Measurements from ENCODE around the gene ANO2.
A peak's percentile ranks its signal among the peaks of the same experiment; 100 is the strongest.
"Not testable (repeated sequence)": the region's sequence is repeated elsewhere in the genome, so short reads cannot be mapped to it uniquely, and the experiment has no call there.

Gene ANO2

DNA sequence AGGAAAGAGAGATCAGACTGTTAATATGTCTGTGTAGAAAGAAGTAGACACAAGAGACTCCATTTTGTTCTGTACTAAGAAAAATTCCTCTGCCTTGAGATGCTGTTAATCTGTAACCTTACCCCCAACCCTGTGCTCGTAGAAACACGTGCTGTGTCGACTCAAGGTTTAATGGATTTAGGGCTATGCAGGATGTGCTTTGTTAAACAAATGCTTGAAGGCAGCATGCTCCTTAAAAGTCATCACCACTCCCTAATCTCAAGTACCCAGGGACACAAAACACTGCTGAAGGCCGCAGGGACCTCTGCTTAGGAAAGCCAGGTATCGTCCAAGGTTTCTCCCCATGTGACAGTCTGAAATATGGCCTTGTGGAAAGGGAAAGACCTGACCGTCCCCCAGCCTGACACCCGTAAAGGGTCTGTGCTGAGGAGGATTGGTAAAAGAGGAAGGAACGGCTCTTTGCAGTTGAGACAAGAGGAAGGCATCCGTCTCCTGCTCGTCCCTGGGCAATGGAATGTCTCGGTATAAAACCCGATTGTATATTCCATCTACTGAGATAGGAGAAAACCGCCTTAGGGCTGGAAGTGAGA lies 407.9 kb downstream of the ANO2 start:
- not testable (repeated sequence) for DNase-seq (ENCODE audit: low spot score)

- no peak for DNase-seq (ENCODE audit: low spot score)
Observed at GRCh38 chr12:5535541-5535940, 409.5 kb downstream of the ANO2 start.

DNA sequence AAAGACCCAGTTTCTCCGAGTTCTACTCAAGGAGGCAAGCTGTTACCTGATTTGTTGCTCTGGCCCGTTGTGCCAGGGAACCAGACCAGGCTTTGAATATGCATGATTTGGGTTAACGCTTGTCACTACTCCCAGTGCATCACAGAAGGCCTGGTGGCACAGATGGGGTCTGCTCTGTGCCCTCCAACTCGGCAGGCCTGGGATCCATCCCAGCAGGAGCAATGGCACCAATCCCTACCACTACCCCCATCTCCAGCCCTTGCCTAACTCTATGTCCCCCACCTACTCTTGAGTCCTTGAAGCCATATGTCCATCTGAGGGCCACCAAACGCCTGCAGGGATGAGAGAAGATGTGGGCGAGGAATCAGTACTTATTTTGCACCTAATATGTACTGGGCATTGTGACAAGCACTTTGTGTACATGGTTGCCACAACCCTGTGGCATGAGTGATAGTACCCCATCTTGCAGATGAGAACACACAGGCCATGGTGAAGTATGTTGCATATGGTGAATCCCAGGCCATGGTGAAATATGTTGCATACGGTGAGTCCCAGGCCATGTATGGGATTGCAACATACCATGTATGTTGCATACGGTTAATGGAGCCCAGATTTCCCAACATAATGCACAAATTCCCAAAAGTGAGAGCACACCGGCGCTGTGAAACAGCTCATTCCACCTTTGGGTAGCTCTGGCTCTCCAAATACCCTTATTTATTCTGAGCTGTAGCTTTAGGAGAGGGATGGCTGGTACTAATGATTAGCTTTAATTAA lies 410.4 kb downstream of the ANO2 start:
- DNase-seq (ENCODE audit: low spot score): no peak

DNA sequence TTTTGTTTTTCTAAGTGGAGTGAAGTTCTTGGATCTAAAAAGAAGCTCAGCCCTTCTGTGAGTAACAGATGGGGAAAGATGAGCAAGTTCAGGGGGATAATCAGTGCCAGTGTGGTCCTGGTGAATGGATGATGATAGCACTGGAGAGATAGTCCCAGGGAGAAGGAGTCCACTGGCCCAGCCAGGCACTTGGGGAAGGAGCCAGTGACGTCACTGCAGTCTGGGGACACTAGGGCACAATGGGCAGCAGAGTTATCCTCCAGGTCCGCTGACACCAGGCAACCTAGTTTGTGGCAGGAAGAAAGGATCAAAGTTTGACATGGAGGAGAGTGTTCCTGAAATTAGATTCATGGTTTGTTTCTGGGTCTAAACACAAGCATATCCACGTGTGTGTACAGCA lies 411.7 kb downstream of the ANO2 start:
- no peak for DNase-seq (ENCODE audit: low spot score)

GRCh38 chr12:5525783-5526367 lies 419.2 kb downstream of the ANO2 start:
- no peak for DNase-seq (ENCODE audit: low spot score)

DNA sequence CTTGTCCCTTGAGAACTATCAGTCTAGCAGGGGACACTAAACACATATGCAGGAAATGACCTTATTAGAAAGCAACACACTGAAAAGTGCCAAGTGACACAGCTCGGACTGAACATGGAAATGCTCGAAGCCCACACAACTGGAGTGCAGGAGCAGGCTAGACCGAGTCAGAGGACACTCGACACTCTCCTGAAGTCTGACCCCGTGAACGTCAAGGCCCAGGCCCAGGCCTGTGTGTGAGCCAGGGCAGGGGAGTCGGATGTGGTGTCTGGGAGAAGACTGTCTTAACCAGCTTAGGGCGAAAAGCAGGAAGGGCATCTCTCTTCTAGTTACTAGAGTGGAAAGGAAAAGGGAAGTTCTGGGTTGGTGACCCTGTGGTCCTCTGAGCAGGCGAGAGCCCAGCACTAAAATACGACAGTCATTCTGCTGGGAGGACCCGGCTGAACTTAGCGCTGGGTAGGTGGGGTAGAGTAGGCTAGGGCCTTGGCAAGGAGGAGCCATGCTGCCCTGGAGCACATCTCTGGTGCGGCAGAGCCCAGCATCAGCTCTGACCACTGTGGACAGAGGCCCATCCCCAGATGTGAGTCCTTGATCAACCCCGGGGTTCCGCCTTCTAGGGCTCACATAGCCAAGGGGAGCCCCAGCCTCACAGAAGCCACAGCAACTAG lies 420.2 kb downstream of the ANO2 start:
- no peak for DNase-seq (ENCODE audit: low spot score)

- no peak for DNase-seq (ENCODE audit: low spot score)
Observed at GRCh38 chr12:5524116-5524768, 420.8 kb downstream of the ANO2 start.

DNA sequence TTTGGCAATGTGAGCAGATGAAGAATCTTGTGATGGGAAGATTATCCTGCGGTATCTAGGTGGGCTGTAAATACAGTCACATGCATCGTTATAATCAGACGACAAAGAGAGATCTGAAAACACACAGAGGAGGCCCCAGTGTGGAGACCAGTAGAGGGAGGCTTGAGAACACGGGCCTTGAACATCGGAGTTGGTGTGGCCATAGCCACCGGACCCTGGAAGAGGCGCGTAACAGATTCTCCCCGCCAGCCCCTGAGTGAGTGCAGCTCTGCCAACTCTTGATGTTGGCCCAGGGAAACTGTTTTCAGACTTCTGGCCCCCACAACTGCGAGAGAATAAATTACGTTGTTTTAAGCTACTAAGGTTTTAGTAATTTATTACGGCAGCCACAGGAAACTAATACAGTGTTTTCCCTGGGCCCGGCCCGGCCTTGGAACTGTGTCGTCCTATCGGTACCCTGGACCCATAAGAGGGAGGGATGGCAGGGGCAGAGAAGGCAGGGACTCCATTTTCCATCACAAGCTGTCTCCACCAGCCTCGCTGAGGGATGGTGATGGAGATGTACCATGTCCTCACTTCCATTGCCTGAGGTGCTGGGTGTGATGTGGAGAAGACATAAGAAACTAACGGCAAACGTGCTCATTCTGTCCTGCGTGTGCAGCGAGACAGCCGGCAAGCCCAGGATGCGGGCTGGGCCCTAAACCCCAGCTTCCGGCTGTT lies 421.5 kb downstream of the ANO2 start:
- DNase-seq (ENCODE audit: low spot score): no peak

DNA sequence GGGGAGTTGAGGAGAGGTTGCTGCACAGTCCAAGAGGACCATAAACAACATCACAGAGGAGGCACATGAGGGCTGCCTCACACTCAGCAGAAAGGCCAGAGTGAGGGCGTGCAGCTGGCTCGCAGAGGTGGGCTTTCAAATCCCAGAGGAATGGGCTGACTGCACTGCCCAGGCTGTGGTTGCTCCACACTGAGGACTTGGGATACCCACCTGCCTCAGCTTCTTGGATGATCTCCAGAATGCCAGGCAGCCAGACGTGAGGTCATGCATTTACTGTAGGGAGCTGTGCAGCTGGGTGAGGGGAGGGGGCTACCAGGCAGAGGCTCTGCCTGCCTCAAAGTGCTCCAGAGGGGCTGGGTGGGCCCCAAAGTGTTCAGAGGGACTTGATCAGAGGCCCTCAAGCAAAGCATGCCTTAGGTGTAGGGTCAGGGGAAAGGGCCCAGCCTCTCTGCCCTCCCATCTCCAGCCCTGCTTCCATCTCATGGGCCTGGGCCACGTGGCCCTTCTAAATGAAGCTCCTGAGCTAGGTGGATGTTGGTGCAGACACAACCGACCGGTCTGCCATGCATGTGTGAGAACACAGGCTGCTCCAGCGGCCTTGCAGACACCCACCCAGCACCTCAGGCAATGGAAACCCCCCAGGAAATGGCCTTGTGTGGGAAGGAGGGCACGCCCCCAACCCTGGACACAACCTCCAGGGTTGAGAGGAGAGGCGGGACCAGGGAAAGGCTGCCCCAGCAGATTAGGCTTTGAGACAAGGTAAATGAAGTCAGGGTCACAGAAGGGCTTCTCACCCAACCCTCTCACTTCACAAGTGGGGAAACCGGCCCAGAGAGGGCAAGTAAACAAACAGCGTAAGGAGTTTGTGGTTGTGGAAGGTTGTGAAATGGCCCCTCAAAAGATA lies 422.4 kb downstream of the ANO2 start:
- no peak for DNase-seq (ENCODE audit: low spot score)

GRCh38 chr12:5521456-5522325 lies 423.4 kb downstream of the ANO2 start:
- no peak for DNase-seq (ENCODE audit: low spot score)

- no peak for DNase-seq (ENCODE audit: low spot score)
Observed at GRCh38 chr12:5520831-5521230, 424.2 kb downstream of the ANO2 start.

- DNase-seq (ENCODE audit: low spot score): no peak
Observed at GRCh38 chr12:5520037-5520436, 425.0 kb downstream of the ANO2 start.

GRCh38 chr12:5518584-5519365 lies 426.3 kb downstream of the ANO2 start:
- DNase-seq (ENCODE audit: low spot score): no peak

DNA sequence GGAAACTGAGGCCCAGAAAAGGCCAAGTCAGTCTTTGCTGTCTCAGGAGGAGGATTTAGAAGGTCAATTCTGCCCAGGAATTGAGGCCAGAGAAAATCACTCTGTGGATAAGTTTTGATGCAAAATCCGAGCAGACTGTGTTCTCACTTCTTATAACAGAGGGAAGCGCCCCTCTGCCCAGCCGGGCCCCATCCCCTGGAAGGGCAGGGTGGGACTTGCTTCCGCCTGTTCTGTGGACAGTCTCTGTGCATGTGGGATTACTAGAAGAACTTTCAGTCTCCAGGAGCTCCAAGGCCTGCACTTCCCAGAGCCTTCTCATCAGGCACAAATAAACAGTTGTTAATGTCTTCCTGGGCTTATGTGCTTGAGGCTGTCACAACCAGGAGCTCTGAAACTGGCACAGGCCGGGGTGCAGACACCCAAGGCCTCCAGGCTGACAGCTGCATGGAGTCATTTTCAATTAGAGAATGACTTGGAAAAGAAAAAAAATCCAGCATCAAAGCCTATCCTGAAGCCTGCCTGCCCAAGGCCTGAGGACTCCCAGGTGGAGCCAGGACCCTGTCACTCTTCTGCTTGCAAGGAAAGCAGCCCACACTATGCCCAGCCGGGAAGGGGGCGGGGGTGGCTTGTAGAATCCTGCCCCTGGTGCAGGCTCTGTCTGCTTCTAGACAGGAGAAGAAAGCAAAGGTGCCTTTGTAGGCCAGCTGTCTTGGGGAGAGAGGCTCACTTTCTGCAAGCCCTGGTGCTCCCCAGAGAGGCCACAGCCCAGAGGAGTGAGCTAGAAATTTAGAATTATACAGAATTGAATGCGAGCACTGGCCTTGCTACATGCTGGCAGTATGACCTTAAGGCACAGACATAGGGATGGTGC lies 428.5 kb downstream of the ANO2 start:
- DNase-seq (ENCODE audit: low spot score): no peak

GRCh38 chr12:5515458-5515857 lies 429.6 kb downstream of the ANO2 start:
- DNase-seq (ENCODE audit: low spot score): no peak

DNA sequence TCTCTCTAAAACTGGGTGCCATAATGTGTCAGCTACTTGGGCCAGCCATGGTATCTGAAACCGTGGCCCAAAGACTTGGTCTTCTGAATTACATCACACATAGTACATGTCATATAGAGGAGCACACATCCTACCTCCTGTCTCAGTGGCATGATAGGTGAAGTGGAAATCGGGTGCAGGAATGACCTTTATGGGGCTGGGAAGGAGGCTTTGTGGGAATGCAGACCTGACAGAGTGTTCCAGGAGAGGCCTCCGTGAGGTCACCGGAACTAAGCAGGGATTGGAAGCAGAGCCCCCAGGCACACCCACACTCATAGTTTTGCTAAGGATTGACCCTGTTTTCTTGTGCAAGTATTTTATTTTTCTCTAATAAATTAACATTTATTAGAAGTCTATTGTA lies 430.5 kb downstream of the ANO2 start:
- DNase-seq (ENCODE audit: low spot score): no peak

DNA sequence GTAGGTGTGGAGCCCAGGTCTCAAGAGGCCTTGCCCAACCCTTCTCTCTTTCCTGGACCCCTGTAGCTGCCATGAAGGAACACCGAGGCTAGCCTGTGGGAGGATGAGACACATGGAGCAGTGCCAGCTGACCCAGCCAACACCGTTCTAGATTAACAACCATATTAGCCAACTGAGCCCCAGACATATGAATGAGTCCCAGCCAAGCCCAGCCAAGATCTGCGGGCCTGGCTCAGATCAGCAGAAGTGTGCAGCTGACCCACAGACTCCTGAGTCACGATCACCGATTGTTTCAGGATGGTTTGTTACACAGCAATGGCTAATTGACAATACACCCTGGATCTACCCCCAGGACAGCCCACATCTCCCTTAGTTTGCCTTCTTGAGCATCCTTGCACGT lies 431.0 kb downstream of the ANO2 start:
- peak; percentile 22 for DNase-seq (ENCODE audit: low spot score)

- no peak for DNase-seq (ENCODE audit: low spot score)
Observed at GRCh38 chr12:5513406-5513805, 431.7 kb downstream of the ANO2 start.
